K562 (cell line): ENCODE results near the gene ARHGDIA. TPM values are rescaled to one million over a fixed set of nuclear protein-coding genes. Genes with fewer than 3 reads are reported as not detected.

ENCODE experiments used
- CXXC5 ChIP-seq: fragments of 250-450 bp; sonication (Bioruptor Pico); IDR thresholded peaks from 2 replicates; pipeline ENCODE4 v1.8.0; 2022; ENCODE audit warnings: inconsistent platforms, mild to moderate bottlenecking, moderate library complexity
- ERF ChIP-seq: fragments of 450-650 bp; formaldehyde crosslinking; IDR thresholded peaks from 2 replicates; pipeline ENCODE4 v1.4.0; 2020; ENCODE audit warnings: mild to moderate bottlenecking, mixed read lengths
- ESRRA ChIP-seq: fragments of 450-650 bp; IDR thresholded peaks from 2 replicates; pipeline ENCODE4 v1.6.1; 2014; ENCODE audit warnings: low read depth, mild to moderate bottlenecking, moderate library complexity, borderline replicate concordance
- EZH2 ChIP-seq: IDR thresholded peaks from 2 replicates; pipeline ENCODE4 v1.6.1; 2012; ENCODE audit warnings: low read depth, mild to moderate bottlenecking, inconsistent platforms, low read length, borderline replicate concordance
- MIER1 ChIP-seq: fragments of 450-650 bp; IDR thresholded peaks from 2 replicates; pipeline ENCODE4 v1.6.1; 2016; ENCODE audit warnings: antibody characterized with exemption, mild to moderate bottlenecking, low read depth
- MTA3 ChIP-seq: fragments of 450-650 bp; formaldehyde crosslinking; IDR thresholded peaks from 2 replicates; pipeline ENCODE4 v1.6.1; 2017; ENCODE audit warnings: mild to moderate bottlenecking, borderline replicate concordance
- NFE2 ChIP-seq: IDR thresholded peaks from 2 replicates; pipeline ENCODE4 v1.6.1; 2014; ENCODE audit warnings: antibody characterized with exemption, low read depth
- NFRKB ChIP-seq: fragments of 450-650 bp; IDR thresholded peaks from 2 replicates; pipeline ENCODE4 v1.6.1; 2016; ENCODE audit warnings: low read depth
- RBM15 ChIP-seq: fragments of 200-400 bp; formaldehyde crosslinking; IDR thresholded peaks from 2 replicates; pipeline ENCODE4 v1.6.1; 2018; ENCODE audit warnings: mild to moderate bottlenecking, low read length, moderate library complexity; ENCODE audit not compliant: insufficient read depth
- SMC3 ChIP-seq: conservative IDR thresholded peaks from 2 replicates; pipeline ENCODE4 v1.6.1; 2011; ENCODE audit warnings: low read depth, low read length, improper control_type of control experiment; ENCODE audit not compliant: insufficient read depth
- SPI1 ChIP-seq: IDR thresholded peaks from 2 replicates; pipeline ENCODE4 v1.6.1; 2011; ENCODE audit warnings: low read depth, low read length, control low read depth, borderline replicate concordance
- ZBTB7A ChIP-seq: IDR thresholded peaks from 2 replicates; pipeline ENCODE4 v1.6.1; 2011; ENCODE audit warnings: low read depth, mild to moderate bottlenecking, low read length, moderate library complexity, borderline replicate concordance; ENCODE audit not compliant: control insufficient read depth
- ZNF165 ChIP-seq: fragments of 250-450 bp; sonication (Bioruptor Pico); IDR thresholded peaks from 2 replicates; pipeline ENCODE4 v1.4.0; 2020; ENCODE audit warnings: borderline replicate concordance
- polyA plus RNA-seq, 8 experiments: library from polyadenylated mRNA; depleted of rRNA in 4 of 8; stranded (reverse) in 5 of 8; unstranded in 3 of 8; fragments of >200 nt; fragmentation: Nextera tagmentation in 2 of 8; fragmentation: Illumina TruSeq in 1 of 8; extraction: Ambion mirVana in 2 of 8; extraction: Trizol in 1 of 8; gene quantifications; 2 replicates each; pipeline versions ENCODE4 v1.2.1 to v1.2.3, GENCODE V29; 2011 to 2014; ENCODE audit warnings: inconsistent platforms in 1 of 8, missing spikeins in 1 of 8
- total RNA-seq, 7 experiments: library from RNA; depleted of rRNA in 6 of 7; stranded (reverse); fragments of >200 nt in 6 of 7; fragmentation: Illumina TruSeq in 2 of 7; extraction: Trizol in 2 of 7; gene quantifications; 2 replicates each; pipeline versions ENCODE4 v1.2.1 to v1.2.3, GENCODE V29; 2011 to 2021; ENCODE audit warnings: low replicate concordance in 1 of 7
- TF ChIP-seq, protein P1 (sequence below): fragments of 250-450 bp; sonication (Bioruptor Pico); IDR thresholded peaks from 2 replicates; pipeline ENCODE4 v1.8.0; 2021; ENCODE audit warnings: moderate library complexity, mild to moderate bottlenecking, inconsistent platforms
- TF ChIP-seq, protein P2 (sequence below): fragments of 450-650 bp; formaldehyde crosslinking; IDR thresholded peaks from 2 replicates; pipeline ENCODE4 v1.4.0; 2020; ENCODE audit warnings: mild to moderate bottlenecking, moderate library complexity
- TF ChIP-seq, protein P3 (sequence below): sonication (generic); formaldehyde crosslinking; IDR thresholded peaks from 2 replicates; pipeline ENCODE4 v1.9.0; 2022; ENCODE audit warnings: mild to moderate bottlenecking, missing genetic modification reagents
- TF ChIP-seq, protein P4 (sequence below): fragments of 250-450 bp; sonication (Bioruptor Pico); IDR thresholded peaks from 2 replicates; pipeline ENCODE4 v1.9.0; 2021; ENCODE audit warnings: mild to moderate bottlenecking, inconsistent platforms
- TF ChIP-seq, protein P5 (sequence below): fragments of 250-450 bp; sonication (Bioruptor Pico); IDR thresholded peaks from 2 replicates; pipeline ENCODE4 v1.5.0; 2021; ENCODE audit warnings: mild to moderate bottlenecking, moderate library complexity

The ARHGDIA gene
- total and polyA plus RNA-seq, 9 of the 15 experiments (the other 6 are each of a cell fraction or from before 2014, with no cell fraction given) = 9.6 to 340 (median 97.6) TPM

DNA sequence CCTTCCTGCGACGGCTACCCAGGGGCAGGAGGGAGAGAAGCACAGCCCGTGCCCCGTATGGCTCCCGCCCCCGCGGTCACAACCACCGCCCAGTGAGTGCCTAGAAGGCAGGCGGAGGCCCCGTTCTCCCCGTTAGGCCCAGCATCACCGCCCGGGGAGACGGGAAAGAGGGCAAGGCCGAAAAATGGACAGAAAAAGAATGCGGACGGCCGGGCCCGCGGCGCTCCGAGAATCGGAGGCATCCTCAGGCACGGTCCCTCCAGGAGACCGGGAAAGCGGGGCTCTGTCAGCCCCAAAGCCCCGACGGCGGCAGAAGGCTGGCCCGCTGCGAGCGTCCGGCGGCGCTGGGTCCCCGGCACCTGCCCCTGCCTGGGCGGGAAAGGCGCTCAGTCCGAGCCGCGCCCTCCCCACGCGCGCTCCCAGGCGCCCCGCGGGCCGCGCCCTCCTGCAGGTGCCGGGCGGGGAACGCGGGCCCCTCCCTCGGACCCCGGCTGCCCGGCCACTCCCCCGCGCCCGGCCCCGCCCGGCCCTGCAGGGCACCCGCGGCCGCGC is 38.5 kb downstream of the ARHGDIA start (continued):
- TF ChIP-seq, protein P1, sequence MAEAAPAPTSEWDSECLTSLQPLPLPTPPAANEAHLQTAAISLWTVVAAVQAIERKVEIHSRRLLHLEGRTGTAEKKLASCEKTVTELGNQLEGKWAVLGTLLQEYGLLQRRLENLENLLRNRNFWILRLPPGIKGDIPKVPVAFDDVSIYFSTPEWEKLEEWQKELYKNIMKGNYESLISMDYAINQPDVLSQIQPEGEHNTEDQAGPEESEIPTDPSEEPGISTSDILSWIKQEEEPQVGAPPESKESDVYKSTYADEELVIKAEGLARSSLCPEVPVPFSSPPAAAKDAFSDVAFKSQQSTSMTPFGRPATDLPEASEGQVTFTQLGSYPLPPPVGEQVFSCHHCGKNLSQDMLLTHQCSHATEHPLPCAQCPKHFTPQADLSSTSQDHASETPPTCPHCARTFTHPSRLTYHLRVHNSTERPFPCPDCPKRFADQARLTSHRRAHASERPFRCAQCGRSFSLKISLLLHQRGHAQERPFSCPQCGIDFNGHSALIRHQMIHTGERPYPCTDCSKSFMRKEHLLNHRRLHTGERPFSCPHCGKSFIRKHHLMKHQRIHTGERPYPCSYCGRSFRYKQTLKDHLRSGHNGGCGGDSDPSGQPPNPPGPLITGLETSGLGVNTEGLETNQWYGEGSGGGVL (CRISPR knock-in tag) = no peak
- TF ChIP-seq, protein P2, sequence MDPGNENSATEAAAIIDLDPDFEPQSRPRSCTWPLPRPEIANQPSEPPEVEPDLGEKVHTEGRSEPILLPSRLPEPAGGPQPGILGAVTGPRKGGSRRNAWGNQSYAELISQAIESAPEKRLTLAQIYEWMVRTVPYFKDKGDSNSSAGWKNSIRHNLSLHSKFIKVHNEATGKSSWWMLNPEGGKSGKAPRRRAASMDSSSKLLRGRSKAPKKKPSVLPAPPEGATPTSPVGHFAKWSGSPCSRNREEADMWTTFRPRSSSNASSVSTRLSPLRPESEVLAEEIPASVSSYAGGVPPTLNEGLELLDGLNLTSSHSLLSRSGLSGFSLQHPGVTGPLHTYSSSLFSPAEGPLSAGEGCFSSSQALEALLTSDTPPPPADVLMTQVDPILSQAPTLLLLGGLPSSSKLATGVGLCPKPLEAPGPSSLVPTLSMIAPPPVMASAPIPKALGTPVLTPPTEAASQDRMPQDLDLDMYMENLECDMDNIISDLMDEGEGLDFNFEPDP (CRISPR knock-in tag) = no peak
- TF ChIP-seq NFE2 = no peak
- TF ChIP-seq NFRKB = peak; percentile 45; the same call in 1 of the 2 replicates
- no peak for TF ChIP-seq EZH2
- peak; percentile 74 for TF ChIP-seq CXXC5
- peak; percentile 68; the same call in 1 of the 2 replicates for TF ChIP-seq ZBTB7A
- TF ChIP-seq, protein P3, sequence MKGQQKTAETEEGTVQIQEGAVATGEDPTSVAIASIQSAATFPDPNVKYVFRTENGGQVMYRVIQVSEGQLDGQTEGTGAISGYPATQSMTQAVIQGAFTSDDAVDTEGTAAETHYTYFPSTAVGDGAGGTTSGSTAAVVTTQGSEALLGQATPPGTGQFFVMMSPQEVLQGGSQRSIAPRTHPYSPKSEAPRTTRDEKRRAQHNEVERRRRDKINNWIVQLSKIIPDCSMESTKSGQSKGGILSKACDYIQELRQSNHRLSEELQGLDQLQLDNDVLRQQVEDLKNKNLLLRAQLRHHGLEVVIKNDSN (CRISPR knock-in tag) = peak; percentile 42
- TF ChIP-seq, protein P4, sequence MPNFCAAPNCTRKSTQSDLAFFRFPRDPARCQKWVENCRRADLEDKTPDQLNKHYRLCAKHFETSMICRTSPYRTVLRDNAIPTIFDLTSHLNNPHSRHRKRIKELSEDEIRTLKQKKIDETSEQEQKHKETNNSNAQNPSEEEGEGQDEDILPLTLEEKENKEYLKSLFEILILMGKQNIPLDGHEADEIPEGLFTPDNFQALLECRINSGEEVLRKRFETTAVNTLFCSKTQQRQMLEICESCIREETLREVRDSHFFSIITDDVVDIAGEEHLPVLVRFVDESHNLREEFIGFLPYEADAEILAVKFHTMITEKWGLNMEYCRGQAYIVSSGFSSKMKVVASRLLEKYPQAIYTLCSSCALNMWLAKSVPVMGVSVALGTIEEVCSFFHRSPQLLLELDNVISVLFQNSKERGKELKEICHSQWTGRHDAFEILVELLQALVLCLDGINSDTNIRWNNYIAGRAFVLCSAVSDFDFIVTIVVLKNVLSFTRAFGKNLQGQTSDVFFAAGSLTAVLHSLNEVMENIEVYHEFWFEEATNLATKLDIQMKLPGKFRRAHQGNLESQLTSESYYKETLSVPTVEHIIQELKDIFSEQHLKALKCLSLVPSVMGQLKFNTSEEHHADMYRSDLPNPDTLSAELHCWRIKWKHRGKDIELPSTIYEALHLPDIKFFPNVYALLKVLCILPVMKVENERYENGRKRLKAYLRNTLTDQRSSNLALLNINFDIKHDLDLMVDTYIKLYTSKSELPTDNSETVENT (CRISPR knock-in tag) = peak; percentile 89
- TF ChIP-seq MTA3 = peak; percentile 56
- TF ChIP-seq MIER1 = 0 out of 2 replicates have a peak, but pooled peaks have one; percentile 12
- no peak for TF ChIP-seq SMC3
- TF ChIP-seq ESRRA = no peak; the same call in 1 of the 2 replicates
- 0 out of 2 replicates have a peak, but pooled peaks have one; percentile 69 for TF ChIP-seq ERF
- TF ChIP-seq ZNF165 (CRISPR knock-in tag) = no peak
- TF ChIP-seq, protein P5, sequence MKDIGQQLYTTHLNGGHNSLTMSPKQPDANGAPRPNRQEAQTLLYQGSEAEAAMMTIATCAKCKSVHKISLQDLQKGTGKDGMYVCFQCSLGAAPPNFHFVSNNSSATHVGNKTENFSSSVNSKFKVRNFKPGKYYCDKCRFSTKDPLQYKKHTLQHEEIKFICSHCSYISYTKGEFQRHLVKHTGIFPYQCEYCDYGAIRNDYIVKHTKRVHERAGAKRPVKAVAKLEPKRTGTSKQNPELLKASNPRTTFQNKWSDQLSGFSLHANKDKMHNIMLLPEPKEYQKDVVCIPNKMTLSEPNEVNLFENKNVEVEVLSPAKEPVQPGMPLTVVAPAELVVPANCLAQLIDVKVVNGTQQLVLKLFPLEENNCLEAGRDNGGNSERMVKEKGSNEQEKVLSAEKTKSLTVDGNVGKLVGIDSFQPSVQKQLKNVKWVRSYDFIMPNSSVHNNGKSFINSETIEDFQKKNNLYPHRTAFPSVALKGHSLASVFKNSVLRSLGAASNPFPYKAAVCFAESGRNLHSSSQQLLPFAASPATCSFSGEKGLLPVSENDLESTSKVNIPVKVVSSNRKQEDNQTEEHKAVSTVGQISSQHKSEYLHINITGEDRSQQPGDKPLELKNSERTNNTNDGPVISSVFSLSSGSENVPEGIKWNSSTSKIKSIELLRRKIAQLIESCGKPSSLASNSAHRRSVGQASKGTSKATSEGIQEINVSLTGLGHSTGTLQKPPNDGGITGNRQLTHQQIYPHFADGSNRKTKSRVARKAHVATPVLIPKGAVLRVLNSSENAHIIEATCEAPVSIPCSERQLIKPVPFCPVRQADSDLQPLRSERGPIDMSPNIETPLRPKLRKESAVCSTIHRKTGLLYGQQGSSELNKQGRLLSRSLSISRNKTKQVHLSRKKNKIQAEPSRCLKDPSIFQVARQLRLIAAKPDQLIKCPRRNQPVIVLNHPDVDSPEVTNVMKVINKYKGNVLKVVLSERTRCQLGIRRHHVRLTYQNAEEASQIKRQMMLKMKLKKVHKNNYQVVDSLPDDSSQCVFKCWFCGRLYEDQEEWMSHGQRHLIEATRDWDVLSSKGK (CRISPR knock-in tag) = no peak
- no peak for TF ChIP-seq RBM15
- TF ChIP-seq SPI1 = no peak
